Tongue (tissue), 2 donors: Measurements from ENCODE around the gene FAM210A. TPM values are rescaled to one million over a fixed set of nuclear protein-coding genes. Genes with fewer than 3 reads are reported as not detected.
"Not testable (repeated sequence)": the region's sequence is repeated elsewhere in the genome, so short reads cannot be mapped to it uniquely, and the experiment has no call there.

Experiments used
- DNase-seq: peaks from one replicate; pipeline ENCODE4 v3.0.0-alpha.2; 2015
- total RNA-seq: library from RNA; depleted of rRNA; stranded (reverse); fragments of >200 nt; gene quantifications from one replicate; pipeline ENCODE4 v1.2.3, GENCODE V29; 2014

Gene FAM210A
- 59.6 TPM for total RNA-seq

GRCh38 chr18:13726232-13726971 is at the start of gene FAM210A, which contains the start of gene RNMT:
FAM210A (minus strand) TSS chr18:13726558; CDS start chr18:13682077, 44,481 bp downstream.
RNMT (plus strand) TSS chr18:13726673; CDS start chr18:13731518, 4,845 bp downstream.
- DNase-seq: peak; percentile 99

GRCh38 chr18:13775058-13775457 is 48.7 kb upstream of the FAM210A start:
- DNase-seq: no peak

GRCh38 chr18:13762690-13763439 is 36.5 kb upstream of the FAM210A start:
- no peak for DNase-seq

- no peak for DNase-seq
These were observed 33.7 kb upstream of the FAM210A start for GRCh38 chr18:13760047-13760446.

- no peak for DNase-seq
These were observed 32.3 kb upstream of the FAM210A start for GRCh38 chr18:13758622-13759021.

GRCh38 chr18:13756671-13757070 is 30.3 kb upstream of the FAM210A start:
- DNase-seq: no peak

- no peak for DNase-seq
These were observed 29.9 kb upstream of the FAM210A start for GRCh38 chr18:13756261-13756660.

- DNase-seq: not testable (repeated sequence)
These were observed 25.2 kb upstream of the FAM210A start for GRCh38 chr18:13751599-13751998.

- DNase-seq: peak; percentile 56
These were observed 20.3 kb upstream of the FAM210A start for GRCh38 chr18:13746633-13747032.

GRCh38 chr18:13745696-13746095 is 19.3 kb upstream of the FAM210A start:
- DNase-seq: peak; percentile 75

GRCh38 chr18:13735681-13736080 is 9.3 kb upstream of the FAM210A start:
- no peak for DNase-seq

GRCh38 chr18:13730481-13730880 is 4.1 kb upstream of the FAM210A start:
- no peak for DNase-seq

- DNase-seq: no peak
These were observed 594 bp upstream of the FAM210A start for GRCh38 chr18:13726972-13727331.

- no peak for DNase-seq
These were observed 659 bp downstream of the FAM210A start for GRCh38 chr18:13725566-13726231.

- DNase-seq: no peak
These were observed 5.5 kb downstream of the FAM210A start for GRCh38 chr18:13720847-13721246.

- no peak for DNase-seq
These were observed 6.2 kb downstream of the FAM210A start for GRCh38 chr18:13720123-13720522.

- DNase-seq: peak; percentile 3
These were observed 9.4 kb downstream of the FAM210A start for GRCh38 chr18:13716916-13717315.

GRCh38 chr18:13715330-13715729 is 11.0 kb downstream of the FAM210A start:
- no peak for DNase-seq

- no peak for DNase-seq
These were observed 12.8 kb downstream of the FAM210A start for GRCh38 chr18:13713455-13714055.

- DNase-seq: no peak
These were observed 13.8 kb downstream of the FAM210A start for GRCh38 chr18:13712400-13713131.

- no peak for DNase-seq
These were observed 15.9 kb downstream of the FAM210A start for GRCh38 chr18:13710414-13710831.

GRCh38 chr18:13703899-13704298 is 22.5 kb downstream of the FAM210A start:
- DNase-seq: no peak
